Endothelial cell of hepatic sinusoid (primary cell): ENCODE measurements around the gene CDC25B.

Experiments
- in situ Hi-C: cut with HindIII; loops from 2 replicates; pipeline ENCODE4 v1.10.0; 2017; ENCODE audit warnings: low sequenced_read_pairs

Gene CDC25B

GRCh38 chr20:3802524-3803239 lies 6.6 kb downstream of the CDC25B start:
- in situ Hi-C loops = no loop called here

GRCh38 chr20:3803289-3803688 lies 7.2 kb downstream of the CDC25B start:
- in situ Hi-C loops = no loop called here

GRCh38 chr20:3803854-3804253 lies 7.7 kb downstream of the CDC25B start:
- in situ Hi-C loops = no loop called here

- in situ Hi-C loops = no loop called here
These were observed 8.2 kb downstream of the CDC25B start for GRCh38 chr20:3804254-3804751.

- in situ Hi-C loops = no loop called here
These were observed 8.7 kb downstream of the CDC25B start for GRCh38 chr20:3804781-3805180.

GRCh38 chr20:3808544-3808943 lies 12.4 kb downstream of the CDC25B start:
- in situ Hi-C loops = no loop called here

GRCh38 chr20:3811467-3812258 lies 15.6 kb downstream of the CDC25B start:
- in situ Hi-C loops = no loop called here

GRCh38 chr20:3812259-3812681 lies 16.2 kb downstream of the CDC25B start:
- in situ Hi-C loops = no loop called here

- in situ Hi-C loops = no loop called here
These were observed 17.1 kb downstream of the CDC25B start for GRCh38 chr20:3812975-3813847.

GRCh38 chr20:3813848-3814581 lies 17.9 kb downstream of the CDC25B start:
- in situ Hi-C loops = no loop called here

- in situ Hi-C loops = no loop called here
These were observed 18.9 kb downstream of the CDC25B start for GRCh38 chr20:3814928-3815495.

GRCh38 chr20:3815703-3816315 lies 19.7 kb downstream of the CDC25B start:
- in situ Hi-C loops = no loop called here

- in situ Hi-C loops = no loop called here
These were observed 22.3 kb downstream of the CDC25B start for GRCh38 chr20:3818155-3819151.

GRCh38 chr20:3819411-3820047 lies 23.4 kb downstream of the CDC25B start:
- in situ Hi-C loops = no loop called here

- in situ Hi-C loops = no loop called here
These were observed 24.2 kb downstream of the CDC25B start, which contains the start of gene AP5S1 for GRCh38 chr20:3820048-3820900. AP5S1 (plus strand) TSS chr20:3820547; CDS start chr20:3822118, 1,571 bp downstream.

- in situ Hi-C loops = no loop called here
These were observed 25.0 kb downstream of the CDC25B start for GRCh38 chr20:3820901-3821727.
